ENCODE data around the gene FKBP14.

FKBP14 gene

DNA sequence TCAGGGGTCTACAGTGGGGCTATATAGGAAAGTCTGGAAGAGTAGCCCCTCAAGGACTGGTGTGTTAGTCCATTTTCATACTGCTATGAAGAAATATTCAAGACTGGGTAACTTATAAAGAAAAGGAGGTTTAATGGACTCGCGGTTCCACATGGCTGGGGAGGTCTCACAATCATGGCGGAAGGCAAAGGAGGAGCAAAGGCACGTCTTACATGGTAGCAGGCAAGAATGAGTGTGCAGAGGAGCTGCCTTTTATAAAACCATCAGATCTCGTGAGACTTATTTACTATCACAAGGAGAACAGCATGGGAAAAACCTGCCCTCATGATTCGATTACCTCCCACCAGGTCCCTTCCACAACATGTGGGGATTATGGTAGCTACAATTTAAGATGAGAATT lies 3.0 kb downstream of the FKBP14 start:
- TF ChIP-seq ZNF274 (IDR thresholded peaks at IDR 0.05; ENCODE audit: low read depth, low read length), result no peak
- no peak overlapping the region for H3K4me3 ChIP-seq (ENCODE audit: low read length)

DNA sequence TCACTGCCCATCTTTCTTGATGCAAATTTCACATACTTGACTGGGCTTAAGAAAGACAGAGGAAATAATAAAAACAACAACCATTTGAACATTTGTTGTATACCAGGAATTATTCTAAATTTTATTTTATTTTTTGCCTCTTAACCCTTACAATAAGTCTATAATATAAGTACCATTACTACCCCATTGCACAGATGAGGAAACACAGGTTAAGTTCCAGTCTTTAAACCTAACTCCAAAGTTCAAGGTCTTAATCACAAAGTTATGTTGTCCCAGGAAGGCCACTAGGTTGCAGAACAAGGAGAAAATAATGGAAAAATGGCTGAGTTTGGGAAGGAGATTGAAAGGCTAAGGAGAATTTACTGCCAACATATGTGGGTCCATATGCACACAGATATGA lies 3.5 kb downstream of the FKBP14 start:
- H3K4me3 ChIP-seq (ENCODE audit: low read length), result no peak overlapping the region
- TF ChIP-seq ZNF274 (IDR thresholded peaks at IDR 0.05; ENCODE audit: low read depth, low read length), result no peak

GRCh38 chr7:30020535-30020934 lies 6.0 kb downstream of the FKBP14 start:
- no peak overlapping the region for H3K4me3 ChIP-seq (ENCODE audit: low read length)
- TF ChIP-seq ZNF274 (IDR thresholded peaks at IDR 0.05; ENCODE audit: low read depth, low read length), result no peak

DNA sequence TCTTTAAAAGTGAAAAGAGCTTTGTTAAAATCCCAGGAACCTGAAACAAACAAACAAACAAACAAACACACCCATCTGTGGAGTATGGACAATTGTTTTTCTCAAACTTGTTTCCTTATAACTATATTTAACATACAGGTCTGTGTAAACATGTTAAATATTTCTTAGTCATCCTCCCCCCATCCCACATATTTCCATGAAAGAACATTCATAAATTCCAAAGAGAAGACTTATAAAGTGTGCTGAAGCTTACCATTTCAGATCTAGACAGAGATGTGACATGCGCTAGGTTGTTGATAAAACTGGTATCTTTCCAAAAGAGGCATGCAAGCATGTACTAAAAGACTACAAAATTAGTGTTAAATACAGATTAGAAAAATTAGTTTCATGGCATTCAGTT lies 6.5 kb downstream of the FKBP14 start:
- H3K4me3 ChIP-seq (ENCODE audit: low read length), result no peak overlapping the region
- no peak for TF ChIP-seq ZNF274 (IDR thresholded peaks at IDR 0.05; ENCODE audit: low read depth, low read length)

GRCh38 chr7:30019387-30019786 lies 7.1 kb downstream of the FKBP14 start:
- no peak for TF ChIP-seq ZNF274 (IDR thresholded peaks at IDR 0.05; ENCODE audit: low read depth, low read length)
- no peak overlapping the region for H3K4me3 ChIP-seq (ENCODE audit: low read length)

GRCh38 chr7:30018451-30018850 lies 8.1 kb downstream of the FKBP14 start:
- no peak for TF ChIP-seq ZNF274 (IDR thresholded peaks at IDR 0.05; ENCODE audit: low read depth, low read length)
- no peak overlapping the region for H3K4me3 ChIP-seq (ENCODE audit: low read length)

GRCh38 chr7:30012757-30013156 lies 13.7 kb downstream of the FKBP14 start:
- TF ChIP-seq ZNF274 (IDR thresholded peaks at IDR 0.05; ENCODE audit: low read depth, low read length), result no peak
- H3K4me3 ChIP-seq (ENCODE audit: low read length), result no peak overlapping the region

- H3K4me3 ChIP-seq (ENCODE audit: low read length), result no peak overlapping the region
- no peak for TF ChIP-seq ZNF274 (IDR thresholded peaks at IDR 0.05; ENCODE audit: low read depth, low read length)
Measured at GRCh38 chr7:30010021-30010420, 16.5 kb downstream of the FKBP14 start.

DNA sequence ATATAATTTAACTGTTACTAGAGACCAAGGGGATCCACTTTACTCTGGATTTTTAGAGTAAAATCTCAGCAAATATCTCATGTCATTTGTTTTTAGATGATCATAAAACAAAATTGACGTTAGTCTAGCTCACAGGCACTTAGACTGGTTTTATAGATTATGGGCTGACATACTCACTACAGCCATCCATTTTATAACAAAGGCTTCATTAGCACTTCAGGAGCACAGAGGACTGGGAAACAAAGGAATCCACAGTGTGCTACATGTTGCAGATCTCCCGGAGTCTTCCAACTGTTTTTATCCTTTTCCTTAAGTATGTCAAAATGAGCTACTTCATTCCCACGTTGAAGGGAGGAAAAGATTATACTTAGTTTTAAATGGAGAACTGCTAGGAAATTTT lies 21.0 kb downstream of the FKBP14 start:
- TF ChIP-seq ZNF274 (IDR thresholded peaks at IDR 0.05; ENCODE audit: low read depth, low read length), result no peak
- no peak overlapping the region for H3K4me3 ChIP-seq (ENCODE audit: low read length)

DNA sequence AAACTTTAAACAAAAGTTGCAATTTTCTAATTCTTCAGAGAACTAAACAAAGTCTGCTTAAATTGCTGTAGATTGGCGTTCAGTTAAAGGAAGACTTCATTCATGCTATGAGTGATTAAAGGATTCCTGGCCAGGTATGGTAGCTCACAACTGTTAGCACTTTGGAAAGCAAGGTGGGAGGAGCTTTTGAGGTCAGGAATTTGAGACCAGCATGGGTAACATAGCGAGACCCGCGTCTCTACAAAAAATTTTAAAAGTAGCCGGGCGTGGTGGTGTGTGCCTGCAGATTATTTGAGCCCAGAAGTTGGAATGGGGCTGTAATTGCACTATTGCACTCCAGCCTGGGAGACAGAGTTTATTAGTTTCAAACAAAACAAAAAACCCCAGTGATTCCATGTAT lies 23.4 kb downstream of the FKBP14 start:
- no peak for TF ChIP-seq ZNF274 (IDR thresholded peaks at IDR 0.05; ENCODE audit: low read depth, low read length)
- H3K4me3 ChIP-seq (ENCODE audit: low read length), result no peak overlapping the region

GRCh38 chr7:30001998-30002397 lies 24.5 kb downstream of the FKBP14 start:
- H3K4me3 ChIP-seq (ENCODE audit: low read length), result no peak overlapping the region
- no peak for TF ChIP-seq ZNF274 (IDR thresholded peaks at IDR 0.05; ENCODE audit: low read depth, low read length)

- no peak for TF ChIP-seq ZNF274 (IDR thresholded peaks at IDR 0.05; ENCODE audit: low read depth, low read length)
Measured at GRCh38 chr7:29998489-29998888, 28.0 kb downstream of the FKBP14 start.

GRCh38 chr7:29996321-29996720 lies 30.2 kb downstream of the FKBP14 start:
- no peak for TF ChIP-seq ZNF274 (IDR thresholded peaks at IDR 0.05; ENCODE audit: low read depth, low read length)

More at GRCh38 chr7:29998489-29998888, 28.0 kb downstream of the FKBP14 start:
- H3K4me3 ChIP-seq (ENCODE audit: low read length), result no peak overlapping the region

GRCh38 chr7:29995652-29996051 lies 30.9 kb downstream of the FKBP14 start:
- H3K4me3 ChIP-seq (ENCODE audit: low read length), result no peak overlapping the region
- TF ChIP-seq ZNF274 (IDR thresholded peaks at IDR 0.05; ENCODE audit: low read depth, low read length), result no peak

More at GRCh38 chr7:29996321-29996720, 30.2 kb downstream of the FKBP14 start:
- no peak overlapping the region for H3K4me3 ChIP-seq (ENCODE audit: low read length)

GRCh38 chr7:29993140-29993539 lies 33.4 kb downstream of the FKBP14 start:
- no peak for TF ChIP-seq ZNF274 (IDR thresholded peaks at IDR 0.05; ENCODE audit: low read depth, low read length)
- no peak overlapping the region for H3K4me3 ChIP-seq (ENCODE audit: low read length)

DNA sequence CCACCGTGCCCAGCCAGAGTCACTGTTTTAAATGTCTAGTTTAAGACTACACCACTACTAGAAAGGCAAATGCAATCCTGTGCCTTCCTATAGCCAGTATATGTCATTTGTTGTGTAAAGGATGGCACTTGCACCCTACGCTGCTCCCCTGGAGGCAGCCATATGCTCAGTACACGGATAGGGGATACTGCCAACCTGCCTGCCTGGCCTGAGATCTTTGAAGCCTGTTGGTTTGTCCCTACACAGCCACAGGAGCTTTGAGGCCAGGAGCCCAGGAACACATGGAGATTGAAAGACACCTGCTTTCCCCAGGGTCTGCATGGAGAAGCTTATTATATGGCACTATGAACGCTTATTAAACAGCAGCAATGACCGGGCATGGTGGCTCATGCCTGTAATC lies 34.6 kb downstream of the FKBP14 start:
- no peak for TF ChIP-seq ZNF274 (IDR thresholded peaks at IDR 0.05; ENCODE audit: low read depth, low read length)

More for the DNA sequence above, 34.6 kb downstream of the FKBP14 start:
- H3K4me3 ChIP-seq (ENCODE audit: low read length), result no peak overlapping the region
